NT2/D1 (cell line): ENCODE data around the gene TECRL.

Experiments
- SUZ12 ChIP-seq: IDR thresholded peaks from 2 replicates; pipeline ENCODE4 v1.6.1; 2011; ENCODE audit not compliant: insufficient read length, insufficient read depth; ENCODE audit errors: extremely low read depth
- YY1 ChIP-seq: IDR thresholded peaks from 2 replicates; pipeline ENCODE4 v1.6.1; 2011; ENCODE audit not compliant: insufficient read length, insufficient read depth
- ZNF274 ChIP-seq: IDR thresholded peaks from 2 replicates; pipeline ENCODE4 v1.6.1; 2011; ENCODE audit warnings: mild to moderate bottlenecking, low read depth, low read length

GRCh38 chr4:64305565-64306254 lies 103.5 kb downstream of the TECRL start:
- TF ChIP-seq YY1 (no peak), SUZ12 (no peak), ZNF274 (no peak)
